MCF 10A (cell line): ENCODE measurements around the gene RGS7. TPM values are rescaled to one million over a fixed set of nuclear protein-coding genes. Genes with fewer than 3 reads are reported as not detected.

Source experiments
- BruUV-seq: library from RNA; stranded (reverse); fragments of 400-500 nt; replicated peaks from 2 replicates; lab custom pipeline; 2021; lab: Mats Ljungman, UMichigan
- CTCF ChIA-PET: fragments of 300-600 bp; sonication (Branson Sonifier 250); formaldehyde crosslinking; extraction: SDS; loops from one replicate; lab custom pipeline; 2021; ENCODE audit warnings: antibody characterized with exemption, inconsistent platforms; lab: Yijun Ruan, JAX
- POLR2A ChIA-PET: fragments of 300-600, 350-650 bp; sonication (Branson Sonifier 250); formaldehyde crosslinking; extraction: SDS; loops from one replicate; lab custom pipeline; 2020; ENCODE audit warnings: antibody characterized with exemption, inconsistent platforms; lab: Yijun Ruan, JAX
- DNase-seq: peaks from one replicate; pipeline ENCODE4 v3.0.0-alpha.2; 2018; ENCODE audit not compliant: unreplicated experiment
- H3K27ac Mint-ChIP-seq: one replicate; pipeline ENCODE4 v1.8.0; 2022; ENCODE audit warnings: mild to moderate bottlenecking, low read depth, mixed read lengths; ENCODE audit not compliant: unreplicated experiment
- H3K27me3 Mint-ChIP-seq: one replicate; pipeline ENCODE4 v1.8.0; 2022; ENCODE audit warnings: mixed read lengths; ENCODE audit not compliant: insufficient read depth, unreplicated experiment
- H3K36me3 Mint-ChIP-seq: one replicate; pipeline ENCODE4 v1.8.0; 2022; ENCODE audit warnings: mild to moderate bottlenecking, moderate library complexity, mixed read lengths; ENCODE audit not compliant: insufficient read depth, unreplicated experiment
- H3K4me1 Mint-ChIP-seq: one replicate; pipeline ENCODE4 v1.8.0; 2022; ENCODE audit warnings: mixed read lengths; ENCODE audit not compliant: insufficient read depth, unreplicated experiment
- H3K4me3 Mint-ChIP-seq: one replicate; pipeline ENCODE4 v1.8.0; 2022; ENCODE audit warnings: mild to moderate bottlenecking, moderate library complexity, mixed read lengths; ENCODE audit not compliant: unreplicated experiment
- H3K9me3 Mint-ChIP-seq: one replicate; pipeline ENCODE4 v1.8.0; 2022; ENCODE audit warnings: mixed read lengths; ENCODE audit not compliant: unreplicated experiment
- CTCF ChIP-seq: fragments of 200-600 bp; IDR thresholded peaks from one replicate; pipeline ENCODE4 v1.8.0; 2022; ENCODE audit warnings: antibody characterized with exemption, mild to moderate bottlenecking; ENCODE audit not compliant: unreplicated experiment
- intact Hi-C: fragments of 100-400 bp; cut with micrococcal nuclease; formaldehyde crosslinking; loops from 2 replicates; pipeline ENCODE4 v1.14.1; 2022
- total RNA-seq: library from RNA; stranded (reverse); gene quantifications from 2 replicates; pipeline ENCODE4 v1.2.3, GENCODE V29; 2022

Gene RGS7
- total RNA-seq, 1 experiment from 2014 or later, result 0.42 TPM

- Mint-ChIP-seq H3K27me3 (no peaks in the 10 kb centered on the region), H3K9me3 (no peaks in the 10 kb centered on the region), H3K4me1 (peaks cover 7% of the 10 kb centered on the region), H3K27ac (no peak overlapping the region), H3K36me3 (no peaks in the 10 kb centered on the region), H3K4me3 (no peak overlapping the region)
- DNase-seq, result no peak
- intact Hi-C loops, result no loop called here
- BruUV-seq, result no TSS peak
- POLR2A ChIA-PET, result interaction anchor here (0.9 to 1.1 kb wide), 2 partner anchors 24 to 328 kb away, joined by 3 read pairs; no protein-coding TSS in a partner anchor
- TF ChIP-seq CTCF, result no peak
- CTCF ChIA-PET, result interaction anchor here (1.0 to 1.9 kb wide), 4 partner anchors 10 to 103 kb away, joined by 3 to 7 read pairs (median 4); no protein-coding TSS in a partner anchor
Observed at GRCh38 chr1:240844486-240844885, 512.5 kb downstream of the RGS7 start.

GRCh38 chr1:240843798-240844197, 513.2 kb downstream of the RGS7 start:
- Mint-ChIP-seq H3K27ac (no peak overlapping the region), H3K9me3 (no peaks in the 10 kb centered on the region), H3K4me1 (peaks cover 7% of the 10 kb centered on the region), H3K4me3 (no peak overlapping the region), H3K36me3 (no peaks in the 10 kb centered on the region), H3K27me3 (no peaks in the 10 kb centered on the region)
- ChIA-PET CTCF (interaction anchor here (0.8 to 1.9 kb wide), 6 partner anchors 11 to 112 kb away, joined by 3 to 8 read pairs (median 4); no protein-coding TSS in a partner anchor), POLR2A (interaction anchor here (0.5 to 0.9 kb wide), 3 partner anchors 23 to 858 kb away, joined by 3 read pairs; no protein-coding TSS in a partner anchor)
- BruUV-seq, result no TSS peak
- intact Hi-C loops, result no loop called here
- no peak for DNase-seq
- TF ChIP-seq CTCF, result no peak

- no peak for TF ChIP-seq CTCF
- intact Hi-C loops, result no loop called here
- BruUV-seq, result no TSS peak
- POLR2A ChIA-PET, result no interaction called here
- no peak for DNase-seq
- Mint-ChIP-seq H3K27ac (no peak overlapping the region), H3K36me3 (no peaks in the 10 kb centered on the region), H3K9me3 (no peaks in the 10 kb centered on the region), H3K27me3 (no peaks in the 10 kb centered on the region), H3K4me3 (no peak overlapping the region), H3K4me1 (peaks cover 11% of the 10 kb centered on the region)
- CTCF ChIA-PET, result interaction anchor here (1.4 to 1.7 kb wide), 3 partner anchors 11 to 104 kb away, joined by 4 to 7 read pairs (median 5); no protein-coding TSS in a partner anchor
Observed at GRCh38 chr1:240836271-240836670, 520.7 kb downstream of the RGS7 start.

GRCh38 chr1:240835291-240835690, 521.7 kb downstream of the RGS7 start:
- DNase-seq, result no peak
- Mint-ChIP-seq H3K4me1 (peaks cover 11% of the 10 kb centered on the region), H3K4me3 (no peak overlapping the region), H3K9me3 (no peaks in the 10 kb centered on the region), H3K27me3 (no peaks in the 10 kb centered on the region), H3K27ac (no peak overlapping the region), H3K36me3 (no peaks in the 10 kb centered on the region)
- intact Hi-C loops, result no loop called here
- ChIA-PET CTCF (no interaction called here), POLR2A (no interaction called here)
- no peak for TF ChIP-seq CTCF
- no TSS peak for BruUV-seq
